Spleen (tissue), 11 donors: ENCODE data around the gene LMOD3. TPM values are rescaled to one million over a fixed set of nuclear protein-coding genes. Genes with fewer than 3 reads are reported as not detected.

Experiments
- DNase-seq: peaks from one replicate; pipeline ENCODE4 v3.0.0-alpha.2; 2020
- H3K27ac ChIP-seq, 8 donors: fragments of 200-600 bp; sonication (generic) in 7 of 8; 1 replicate in 4 of 8; 2 replicates in 4 of 8; pipeline versions ENCODE4 v1.5.0 to v1.8.0; 2016 to 2021; ENCODE audit warnings: inconsistent platforms in 4 of 8, mild to moderate bottlenecking in 4 of 8, moderate library complexity in 1 of 8
- H3K27me3 ChIP-seq, 7 donors: fragments of 200-600 bp; sonication (generic) in 6 of 7; replicated peaks in 1 of 7; 1 replicate in 4 of 7; 2 replicates in 3 of 7; pipeline versions ENCODE4 v1.5.0 to v1.8.0; 2016 to 2021; ENCODE audit warnings: inconsistent platforms in 3 of 7, mild to moderate bottlenecking in 1 of 7
- H3K36me3 ChIP-seq, 6 donors: fragments of 200-600 bp; sonication (generic) in 5 of 6; 1 replicate in 4 of 6; 2 replicates in 2 of 6; pipeline versions ENCODE4 v1.5.0 to v1.8.0; 2016 to 2021; ENCODE audit warnings: inconsistent platforms in 2 of 6
- H3K4me1 ChIP-seq, 6 donors: fragments of 200-600 bp; sonication (generic) in 5 of 6; 1 replicate in 3 of 6; 2 replicates in 3 of 6; pipeline versions ENCODE4 v1.5.0 to v1.8.0; 2016 to 2021; ENCODE audit warnings: inconsistent platforms in 3 of 6
- H3K4me3 ChIP-seq, 8 donors: fragments of 200-600 bp; sonication (generic) in 7 of 8; 1 replicate in 4 of 8; 2 replicates in 4 of 8; pipeline versions ENCODE4 v1.5.0 to v1.8.0; 2016 to 2021; ENCODE audit warnings: inconsistent platforms in 4 of 8, mild to moderate bottlenecking in 4 of 8, moderate library complexity in 2 of 8
- H3K9me3 ChIP-seq, 8 donors: fragments of 200-600 bp; sonication (generic) in 7 of 8; 1 replicate in 4 of 8; 2 replicates in 4 of 8; pipeline versions ENCODE4 v1.5.0 to v1.8.0; 2016 to 2021; ENCODE audit warnings: inconsistent platforms in 4 of 8
- CTCF ChIP-seq, 11 experiments: fragments of 200-600 bp in 7 of 11; fragments of 450-650 bp in 4 of 11; sonication (generic) in 4 of 11; IDR thresholded peaks in 8 of 11; conservative IDR thresholded peaks in 3 of 11; 1 replicate in 7 of 11; 2 replicates in 4 of 11; pipeline versions ENCODE4 v1.4.0 to v1.8.0; 2016 to 2021; ENCODE audit warnings: antibody characterized with exemption in 11 of 11, inconsistent platforms in 4 of 11, mild to moderate bottlenecking in 1 of 11
- POLR2A ChIP-seq, 3 donors: fragments of 450-650 bp; IDR thresholded peaks; one replicate each; pipeline ENCODE4 v1.5.1; 2017; ENCODE audit warnings: antibody characterized with exemption in 3 of 3, mild to moderate bottlenecking in 1 of 3
- POLR2AphosphoS5 ChIP-seq, 3 donors: sonication (generic); formaldehyde crosslinking; IDR thresholded peaks; one replicate each; pipeline ENCODE4 v1.5.1; 2017; ENCODE audit warnings: antibody characterized with exemption in 3 of 3
- WGBS, 5 donors: extraction: QIAGEN DNeasy Blood & Tissue Kit in 3 of 5; methylation state at CpG; one replicate each; pipeline versions ENCODE4 v1.1.5 to v1.1.7; 2013 to 2018; 5-methylcytosine and 5-hydroxymethylcytosine counted together
- intact Hi-C: fragments of 100-400 bp; cut with DNase I; formaldehyde crosslinking; loops from one replicate; pipeline ENCODE4 v1.15.0; 2023; ENCODE audit warnings: low total_unique reads
- polyA plus RNA-seq, 3 donors: library from polyadenylated mRNA; stranded (reverse); fragments of 200-250 nt; gene quantifications; one replicate each; pipeline ENCODE4 v1.2.1, GENCODE V29; 2013
- total RNA-seq, 7 donors: library from RNA; depleted of rRNA in 3 of 7; stranded (reverse); fragments of >200 nt in 3 of 7; fragmentation: NEBNext Ultra II Directional in 4 of 7; extraction: Animal tissue kit (Norgen Biotek cat#: 25700) in 4 of 7; gene quantifications; one replicate each; pipeline versions ENCODE4 v1.1.0 to v1.2.1, GENCODE V29; 2016 to 2021
- donor health status: healthy with polysubstance abuse.
- donor health status: DM: no; HTN: no; CAD: no; lungs with moderate emphysema.
- donor health status: DM: no; HTN: no; CAD: no.
- donor health status: Bipolar disorder and iron deficiency.
- donor health status: healthy.
- donor health status: DM: no; HTN: no; CAD: no.
- donor health status: DM: yes; HTN: yes; CAD: no.

The LMOD3 gene
- total and polyA plus RNA-seq, 10 donors = 0.10 to 1.2 (median 0.22) TPM; not detected in 1

- H3K27ac ChIP-seq = peak overlapping the region; percentile 59 to 96 (median 90)
- 14 to 23% (median 19%) methylated on average over 8 of the region's 8 CpGs for WGBS, 5 donors
- peaks cover 0 to 40% (median 1%) of the 10 kb centered on the region in 6 donors for H3K36me3 ChIP-seq
- no peaks in the 10 kb centered on the region for H3K27me3 ChIP-seq
- peaks cover 51 to 99% (median 93%) of the 10 kb centered on the region in 6 donors for H3K4me1 ChIP-seq
- no peaks in the 10 kb centered on the region for H3K9me3 ChIP-seq
- DNase-seq = no peak
- H3K4me3 ChIP-seq = peak overlapping the region in 1 of 8 donors; percentile 32
- intact Hi-C loops = no loop called here
- TF ChIP-seq CTCF (IDR thresholded peaks at IDR 0.05 in 8 of 11, conservative IDR thresholded peaks at IDR 0.05 in 3 of 11) (no peak), POLR2AphosphoS5 (IDR thresholded peaks at IDR 0.05) (no peak), POLR2A (IDR thresholded peaks at IDR 0.05) (no peak)
Observed at GRCh38 chr3:69094467-69095205, 27.8 kb downstream of the LMOD3 start.

GRCh38 chr3:69092030-69092516 lies 30.3 kb downstream of the LMOD3 start:
- H3K27ac ChIP-seq = peak overlapping the region; percentile 59 to 96 (median 90)
- intact Hi-C loops = no loop called here
- H3K27me3 ChIP-seq = no peaks in the 10 kb centered on the region
- TF ChIP-seq POLR2AphosphoS5 (IDR thresholded peaks at IDR 0.05) (peak in 1 of 3 donors; percentile 55), POLR2A (IDR thresholded peaks at IDR 0.05) (no peak)
- H3K4me1 ChIP-seq = peaks cover 75 to 100% (median 100%) of the 10 kb centered on the region in 6 donors
- peak overlapping the region in 5 of 8 donors; percentile 14 to 58 (median 25) for H3K4me3 ChIP-seq
- H3K9me3 ChIP-seq = no peaks in the 10 kb centered on the region
- H3K36me3 ChIP-seq = peaks cover 0 to 29% (median 0%) of the 10 kb centered on the region in 6 donors
- 4 to 20% (median 14%) methylated on average over 4 of the region's 4 CpGs for WGBS, 5 donors
- no peak for DNase-seq

GRCh38 chr3:69091389-69092029 lies 30.9 kb downstream of the LMOD3 start:
- DNase-seq = no peak
- TF ChIP-seq CTCF (IDR thresholded peaks at IDR 0.05 in 8 of 11, conservative IDR thresholded peaks at IDR 0.05 in 3 of 11) = no peak
- TF ChIP-seq POLR2A (IDR thresholded peaks at IDR 0.05) = no peak
- TF ChIP-seq POLR2AphosphoS5 (IDR thresholded peaks at IDR 0.05) = no peak
- WGBS, 5 donors = 47 to 51% (median 49%) methylated on average over 5 of the region's 5 CpGs
- Histone ChIP-seq H3K36me3 (peaks cover 0 to 29% (median 0%) of the 10 kb centered on the region in 6 donors), H3K9me3 (no peaks in the 10 kb centered on the region), H3K4me1 (peaks cover 79 to 100% (median 100%) of the 10 kb centered on the region in 6 donors), H3K27me3 (no peaks in the 10 kb centered on the region), H3K27ac (peak overlapping the region; percentile 59 to 96 (median 90)), H3K4me3 (peak overlapping the region in 5 of 8 donors; percentile 14 to 58 (median 25))
- intact Hi-C loops = no loop called here

GRCh38 chr3:69090021-69090420 lies 32.4 kb downstream of the LMOD3 start:
- Histone ChIP-seq H3K4me1 (peaks cover 81 to 96% (median 94%) of the 10 kb centered on the region in 6 donors), H3K27ac (peak overlapping the region; percentile 3 to 96 (median 90)), H3K9me3 (no peaks in the 10 kb centered on the region), H3K4me3 (peak overlapping the region in 1 of 8 donors; percentile 76), H3K36me3 (peaks cover 0 to 19% (median 0%) of the 10 kb centered on the region in 6 donors), H3K27me3 (no peaks in the 10 kb centered on the region)
- 51 to 77% (median 58%) methylated on average over 3 of the region's 3 CpGs for WGBS, 5 donors
- TF ChIP-seq POLR2A (IDR thresholded peaks at IDR 0.05) (no peak), POLR2AphosphoS5 (IDR thresholded peaks at IDR 0.05) (no peak), CTCF (IDR thresholded peaks at IDR 0.05 in 8 of 11, conservative IDR thresholded peaks at IDR 0.05 in 3 of 11) (no peak)
- no peak for DNase-seq
- intact Hi-C loops = no loop called here
